BLaER1 treated with 17β-estradiol and CSF1 and Interleukin-3, amounts not matched to agents 10 nM and 100 nM (cell line): ENCODE data around the gene LRBA.

Experiments
- H3K27ac ChIP-seq, 11 experiments: shearing (Covaris generic); formaldehyde crosslinking; 2 replicates each; pipeline ENCODE4 v1.8.1; 2022
- H3K27me3 ChIP-seq, 11 experiments: shearing (Covaris generic); formaldehyde crosslinking; 2 replicates each; pipeline ENCODE4 v1.8.1; 2022
- H3K36me3 ChIP-seq, 11 experiments: shearing (Covaris generic); formaldehyde crosslinking; 2 replicates each; pipeline ENCODE4 v1.8.1; 2022
- H3K4me1 ChIP-seq, 10 experiments: shearing (Covaris generic); formaldehyde crosslinking; 2 replicates each; pipeline ENCODE4 v1.8.1; 2022
- H3K4me2 ChIP-seq, 11 experiments: shearing (Covaris generic); formaldehyde crosslinking; 2 replicates each; pipeline ENCODE4 v1.8.1; 2022
- H3K4me3 ChIP-seq, 10 experiments: shearing (Covaris generic); formaldehyde crosslinking; 2 replicates each; pipeline ENCODE4 v1.8.1; 2022
- H3K9ac ChIP-seq, 11 experiments: shearing (Covaris generic); formaldehyde crosslinking; 2 replicates each; pipeline ENCODE4 v1.8.1; 2022
- H3K9me3 ChIP-seq, 11 experiments: shearing (Covaris generic); formaldehyde crosslinking; replicated peaks in 1 of 11; 2 replicates each; pipeline ENCODE4 v1.8.1; 2022
- H4K20me1 ChIP-seq, 11 experiments: shearing (Covaris generic); formaldehyde crosslinking; 2 replicates each; pipeline ENCODE4 v1.8.1; 2022
- Cebpa-rat ChIP-seq, 11 experiments: shearing (Covaris generic); IDR thresholded peaks; 2 replicates each; pipeline ENCODE4 v1.8.1; 2022

LRBA gene

DNA sequence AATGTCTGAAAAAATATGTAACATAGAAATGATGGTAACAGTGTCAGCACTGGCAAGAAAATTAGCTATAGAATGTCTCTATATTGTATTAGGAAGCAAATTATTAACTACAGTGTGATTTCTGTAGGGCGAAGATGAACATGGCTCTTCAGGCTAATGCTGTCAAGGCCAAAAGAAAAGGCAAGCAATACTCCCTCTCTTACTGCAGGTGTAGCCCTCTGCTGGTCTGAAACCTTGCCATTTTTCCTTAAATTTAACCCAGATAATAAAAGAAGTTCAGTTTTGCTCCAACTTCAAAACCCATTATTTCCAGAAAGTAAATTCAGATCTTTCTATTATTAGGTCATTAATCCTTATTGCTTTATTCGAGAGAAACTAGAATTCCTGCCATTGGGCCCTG is 215.9 kb downstream of the LRBA start:
- Histone ChIP-seq H4K20me1 (no peaks in the 10 kb centered on the region), H3K27ac (no peak overlapping the region), H3K4me3 (no peak overlapping the region), H3K36me3 (0 out of 22 replicates have a peak, but pooled peaks cover 0 to under 1% (median 0%) of the 10 kb centered on the region in 11 experiments), H3K4me1 (no peaks in the 10 kb centered on the region), H3K27me3 (no peaks in the 10 kb centered on the region), H3K4me2 (no peak overlapping the region), H3K9ac (no peak overlapping the region), H3K9me3 (no peaks in the 10 kb centered on the region)
- no peak for TF ChIP-seq Cebpa-rat (IDR thresholded peaks at IDR 0.05)

DNA sequence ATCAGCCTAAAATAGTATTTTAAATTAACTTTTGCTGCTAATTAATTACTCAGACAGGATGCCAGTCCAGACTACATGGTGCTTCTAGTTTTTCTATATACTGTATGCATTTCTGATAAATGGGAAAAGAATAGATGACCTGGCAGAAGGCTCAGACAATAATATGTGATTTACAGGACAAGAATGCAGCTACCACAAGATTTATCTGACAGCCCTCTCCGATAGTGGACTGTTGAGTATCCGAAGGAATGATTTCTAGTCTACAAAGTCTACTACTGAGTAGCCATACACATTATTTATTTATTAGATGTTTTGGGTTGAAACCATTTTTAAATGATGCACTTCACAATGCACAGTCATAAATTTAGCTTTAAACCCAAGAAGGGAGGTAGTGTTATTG is 220.4 kb downstream of the LRBA start:
- no peak overlapping the region for H3K4me3 ChIP-seq

GRCh38 chr4:150789864-150790263 is 225.2 kb downstream of the LRBA start:
- H3K9me3 ChIP-seq = no peaks in the 10 kb centered on the region
- H4K20me1 ChIP-seq = no peaks in the 10 kb centered on the region
- no peaks in the 10 kb centered on the region; a peak in 1 of 22 replicates for H3K36me3 ChIP-seq
- H3K9ac ChIP-seq = no peak overlapping the region
- no peak for TF ChIP-seq Cebpa-rat (IDR thresholded peaks at IDR 0.05)
- H3K4me3 ChIP-seq = no peak overlapping the region
- peak overlapping the region in 3 of 11 experiments; percentile 32 to 41 (median 35); a peak in 5 of 22 replicates for H3K4me2 ChIP-seq
- H3K4me1 ChIP-seq = peaks cover 0 to 8% (median 5%) of the 10 kb centered on the region in 10 experiments; a peak in 9 of 20 replicates
- no peak overlapping the region for H3K27ac ChIP-seq
- H3K27me3 ChIP-seq = no peaks in the 10 kb centered on the region

More for the DNA sequence above, 220.4 kb downstream of the LRBA start:
- TF ChIP-seq Cebpa-rat (IDR thresholded peaks at IDR 0.05) = no peak
- Histone ChIP-seq H3K27me3 (no peaks in the 10 kb centered on the region), H3K9me3 (no peaks in the 10 kb centered on the region), H3K36me3 (no peaks in the 10 kb centered on the region; a peak in 1 of 22 replicates), H3K4me1 (peaks cover 0 to 6% (median 4%) of the 10 kb centered on the region in 10 experiments; a peak in 9 of 20 replicates), H3K27ac (no peak overlapping the region), H3K4me2 (no peak overlapping the region), H4K20me1 (no peaks in the 10 kb centered on the region), H3K9ac (no peak overlapping the region)

DNA sequence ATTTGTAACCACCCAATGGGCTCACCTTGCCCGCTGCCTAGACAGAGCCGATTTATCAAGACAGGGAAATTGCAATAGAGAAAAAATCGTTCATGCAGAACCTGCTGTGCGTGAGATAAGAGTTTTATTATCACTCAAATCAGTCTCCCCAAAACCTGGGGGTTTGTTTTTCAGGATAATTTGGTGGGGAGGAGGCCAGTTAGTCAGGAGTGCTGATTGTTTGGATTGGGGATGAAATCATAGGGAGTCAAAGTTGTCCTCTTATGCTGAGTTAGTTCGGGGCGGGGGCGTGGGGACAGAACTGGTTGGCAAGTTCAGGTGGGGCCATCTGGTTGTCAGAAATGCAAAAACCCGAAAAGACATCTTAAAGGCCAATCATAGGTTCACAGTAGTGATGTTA is 230.1 kb downstream of the LRBA start:
- Histone ChIP-seq H3K36me3 (no peaks in the 10 kb centered on the region), H3K4me3 (no peak overlapping the region), H3K27ac (no peak overlapping the region), H3K27me3 (no peaks in the 10 kb centered on the region), H3K9ac (no peak overlapping the region), H3K4me1 (peaks cover 0 to 5% (median 3%) of the 10 kb centered on the region in 10 experiments; a peak in 9 of 20 replicates), H3K9me3 (no peaks in the 10 kb centered on the region), H4K20me1 (no peaks in the 10 kb centered on the region; a peak in 1 of 22 replicates), H3K4me2 (no peak overlapping the region)
- no peak for TF ChIP-seq Cebpa-rat (IDR thresholded peaks at IDR 0.05)

- Histone ChIP-seq H3K4me1 (no peaks in the 10 kb centered on the region), H3K4me3 (no peak overlapping the region), H3K9me3 (no peaks in the 10 kb centered on the region), H3K36me3 (no peaks in the 10 kb centered on the region), H3K27me3 (no peaks in the 10 kb centered on the region), H3K27ac (no peak overlapping the region), H3K9ac (no peak overlapping the region), H4K20me1 (no peaks in the 10 kb centered on the region; a peak in 1 of 22 replicates), H3K4me2 (no peak overlapping the region)
- TF ChIP-seq Cebpa-rat (IDR thresholded peaks at IDR 0.05) = no peak
Measured at GRCh38 chr4:150784305-150784704, 230.8 kb downstream of the LRBA start.

DNA sequence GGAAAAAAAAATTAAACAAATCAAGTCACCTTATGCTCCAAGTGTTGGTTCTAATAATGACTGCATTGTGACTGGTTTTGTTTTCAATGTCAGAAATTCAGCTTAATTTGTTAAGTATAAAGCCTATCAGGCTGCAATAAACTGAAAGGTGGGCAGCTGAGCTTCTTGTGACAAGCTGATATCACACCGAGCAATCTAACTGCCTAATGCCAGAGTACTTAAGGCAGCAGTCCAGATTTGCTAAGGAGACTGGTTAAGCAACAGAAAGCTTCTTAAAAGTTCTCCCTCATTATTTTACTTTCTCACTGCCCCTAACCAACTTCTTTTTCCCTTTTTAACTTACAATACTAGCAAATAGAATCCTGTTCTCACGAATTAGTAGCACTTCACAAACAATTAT is 232.2 kb downstream of the LRBA start:
- Histone ChIP-seq H3K4me1 (no peaks in the 10 kb centered on the region), H3K27ac (no peak overlapping the region), H3K4me3 (no peak overlapping the region), H4K20me1 (no peaks in the 10 kb centered on the region; a peak in 1 of 22 replicates), H3K9ac (no peak overlapping the region), H3K9me3 (no peaks in the 10 kb centered on the region), H3K27me3 (no peaks in the 10 kb centered on the region), H3K4me2 (no peak overlapping the region), H3K36me3 (no peaks in the 10 kb centered on the region)
- TF ChIP-seq Cebpa-rat (IDR thresholded peaks at IDR 0.05) = no peak

- H3K27me3 ChIP-seq = no peaks in the 10 kb centered on the region
- H3K27ac ChIP-seq = no peak overlapping the region
- H3K36me3 ChIP-seq = no peaks in the 10 kb centered on the region
- H3K4me3 ChIP-seq = no peak overlapping the region
- H3K9me3 ChIP-seq = no peaks in the 10 kb centered on the region
- H3K4me1 ChIP-seq = no peaks in the 10 kb centered on the region
- no peak for TF ChIP-seq Cebpa-rat (IDR thresholded peaks at IDR 0.05)
- no peak overlapping the region for H3K4me2 ChIP-seq
- H4K20me1 ChIP-seq = no peaks in the 10 kb centered on the region; a peak in 1 of 22 replicates
- no peak overlapping the region for H3K9ac ChIP-seq
Measured at GRCh38 chr4:150782311-150782710, 232.8 kb downstream of the LRBA start.

DNA sequence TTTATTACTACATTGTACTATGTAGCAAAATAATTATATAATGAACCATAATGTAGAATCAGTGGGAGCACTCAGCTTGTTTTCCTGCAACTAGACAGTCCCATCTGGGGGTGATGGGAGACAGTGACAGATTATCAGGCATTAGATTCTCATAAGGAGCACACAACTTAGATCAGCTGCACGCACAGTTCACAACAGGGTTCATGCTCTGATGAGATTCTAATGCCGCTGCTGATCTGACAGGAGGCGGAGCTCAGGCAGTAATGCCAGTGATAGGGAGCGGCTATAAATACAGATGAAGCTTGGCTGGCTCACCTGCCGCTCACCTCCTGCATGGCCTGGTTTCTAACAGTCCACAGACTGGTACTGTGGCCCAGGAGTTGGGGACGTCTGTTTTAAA is 233.9 kb downstream of the LRBA start:
- Histone ChIP-seq H3K36me3 (no peaks in the 10 kb centered on the region), H3K9me3 (no peaks in the 10 kb centered on the region), H3K9ac (no peak overlapping the region), H3K4me3 (no peak overlapping the region), H3K4me2 (no peak overlapping the region), H3K27ac (no peak overlapping the region), H4K20me1 (no peaks in the 10 kb centered on the region; a peak in 1 of 22 replicates), H3K27me3 (no peaks in the 10 kb centered on the region), H3K4me1 (no peaks in the 10 kb centered on the region)
- no peak for TF ChIP-seq Cebpa-rat (IDR thresholded peaks at IDR 0.05)

DNA sequence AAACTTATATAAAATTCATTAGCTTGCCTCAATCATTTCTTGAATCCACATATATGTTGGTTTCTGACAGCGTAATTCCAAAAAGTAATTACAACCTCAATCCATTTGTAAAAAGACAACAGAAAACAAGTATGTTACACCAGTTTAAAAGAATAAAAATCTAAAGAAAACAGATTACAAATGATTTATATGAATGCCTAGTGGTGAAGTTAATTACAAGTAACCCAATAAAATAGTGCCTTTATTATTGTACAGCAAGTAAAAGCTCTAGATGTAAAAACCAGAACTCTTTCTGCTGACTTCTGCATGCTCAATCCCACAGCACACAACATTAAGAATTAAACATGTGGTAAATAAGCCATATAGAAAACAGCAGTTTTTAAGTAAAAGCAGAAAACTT is 235.4 kb downstream of the LRBA start:
- Histone ChIP-seq H3K4me3 (no peak overlapping the region), H3K27ac (no peak overlapping the region), H4K20me1 (no peaks in the 10 kb centered on the region; a peak in 1 of 22 replicates), H3K9ac (no peak overlapping the region), H3K4me1 (no peaks in the 10 kb centered on the region; a peak in 1 of 20 replicates), H3K4me2 (no peak overlapping the region), H3K9me3 (no peaks in the 10 kb centered on the region), H3K27me3 (no peaks in the 10 kb centered on the region), H3K36me3 (no peaks in the 10 kb centered on the region)
- TF ChIP-seq Cebpa-rat (IDR thresholded peaks at IDR 0.05) = no peak

GRCh38 chr4:150773729-150774449 is 241.2 kb downstream of the LRBA start:
- peaks cover 0 to 13% (median 7%) of the 10 kb centered on the region in 10 experiments; a peak in 13 of 20 replicates for H3K4me1 ChIP-seq
- no peaks in the 10 kb centered on the region for H3K36me3 ChIP-seq
- no peaks in the 10 kb centered on the region for H3K27me3 ChIP-seq
- H3K4me2 ChIP-seq = peak overlapping the region in 5 of 11 experiments; percentile 9 to 40 (median 29); a peak in 6 of 22 replicates
- H3K4me3 ChIP-seq = no peak overlapping the region
- no peaks in the 10 kb centered on the region for H3K9me3 ChIP-seq
- H3K27ac ChIP-seq = no peak overlapping the region
- no peaks in the 10 kb centered on the region for H4K20me1 ChIP-seq
- TF ChIP-seq Cebpa-rat (IDR thresholded peaks at IDR 0.05) = no peak
- no peak overlapping the region for H3K9ac ChIP-seq
